Transverse colon (tissue), 4 donors: ENCODE measurements around the gene RYR3. TPM values are rescaled to one million over a fixed set of nuclear protein-coding genes. Genes with fewer than 3 reads are reported as not detected.

Experiments
- DNase-seq: peaks from one replicate; pipeline ENCODE4 v3.0.0-alpha.2; 2019
- H3K27ac ChIP-seq, 4 donors: fragments of 200-600 bp; sonication (generic); 2 replicates each; pipeline ENCODE4 v1.5.1; 2016 to 2018; ENCODE audit warnings: inconsistent platforms in 4 of 4
- H3K27me3 ChIP-seq: fragments of 200-600 bp; sonication (generic); 2 replicates; pipeline ENCODE4 v1.5.1; 2017; ENCODE audit warnings: inconsistent platforms
- H3K36me3 ChIP-seq, 4 donors: fragments of 200-600 bp; sonication (generic); 2 replicates each; pipeline ENCODE4 v1.5.1; 2017 to 2019; ENCODE audit warnings: inconsistent platforms in 4 of 4
- H3K4me1 ChIP-seq, 4 donors: fragments of 200-600 bp; sonication (generic); 2 replicates each; pipeline ENCODE4 v1.5.1; 2017 to 2020; ENCODE audit warnings: inconsistent platforms in 4 of 4
- H3K4me3 ChIP-seq, 4 donors: fragments of 200-600 bp; sonication (generic); 1 replicate in 1 of 4; 2 replicates in 3 of 4; pipeline versions ENCODE4 v1.5.1 to v1.6.1; 2017 to 2019; ENCODE audit warnings: inconsistent platforms in 4 of 4
- H3K9me3 ChIP-seq, 2 donors: fragments of 200-600 bp; sonication (generic); 2 replicates each; pipeline ENCODE4 v1.5.1; 2017 to 2019; ENCODE audit warnings: inconsistent platforms in 2 of 2
- EP300 ChIP-seq: sonication (generic); formaldehyde crosslinking; IDR thresholded peaks from one replicate; pipeline ENCODE4 v1.6.1; 2017; ENCODE audit warnings: antibody characterized with exemption, low read depth
- POLR2A ChIP-seq: fragments of 450-650 bp; IDR thresholded peaks from one replicate; pipeline ENCODE4 v1.6.1; 2016; ENCODE audit warnings: antibody characterized with exemption, mild to moderate bottlenecking, moderate library complexity
- POLR2AphosphoS5 ChIP-seq, 3 donors: sonication (generic); formaldehyde crosslinking; IDR thresholded peaks; one replicate each; pipeline ENCODE4 v1.6.1; 2016; ENCODE audit warnings: antibody characterized with exemption in 3 of 3
- WGBS, 2 donors: methylation state at CpG; one replicate each; pipeline ENCODE4 v1.1.5; 2018; ENCODE audit warnings: low coverage in 1 of 2; 5-methylcytosine and 5-hydroxymethylcytosine counted together
- in situ Hi-C, 4 donors: fragments of 200-750 bp; cut with MboI; loops; one replicate each; pipeline versions ENCODE4 v1.15.0 to v1.15.1; 2017; ENCODE audit warnings: low sequenced_read_pairs in 3 of 4, low pct_ligation_motif_present in 1 of 4, low pct_unique_long_range_greater_than_20kb in 1 of 4
- intact Hi-C: fragments of 100-400 bp; cut with DNase I; formaldehyde crosslinking; loops from one replicate; pipeline ENCODE4 v1.15.1; 2023; ENCODE audit warnings: low total_unique reads
- total RNA-seq, 4 donors: library from RNA; depleted of rRNA; stranded (reverse); fragments of >200 nt; gene quantifications; one replicate each; pipeline ENCODE4 v1.1.0, GENCODE V29; 2016
- TF ChIP-seq, protein P1 (sequence below), 5 experiments: fragments of 200-600 bp in 3 of 5; fragments of 450-650 bp in 2 of 5; sonication (generic) in 3 of 5; IDR thresholded peaks; 1 replicate in 2 of 5; 2 replicates in 3 of 5; pipeline ENCODE4 v1.5.1; 2016 to 2017; ENCODE audit warnings: antibody characterized with exemption in 5 of 5, inconsistent platforms in 3 of 5, mild to moderate bottlenecking in 2 of 5, moderate library complexity in 1 of 5

RYR3 gene
- total RNA-seq, 4 donors from 2014 or later = 0.96 to 9.7 (median 5.4) TPM

DNA sequence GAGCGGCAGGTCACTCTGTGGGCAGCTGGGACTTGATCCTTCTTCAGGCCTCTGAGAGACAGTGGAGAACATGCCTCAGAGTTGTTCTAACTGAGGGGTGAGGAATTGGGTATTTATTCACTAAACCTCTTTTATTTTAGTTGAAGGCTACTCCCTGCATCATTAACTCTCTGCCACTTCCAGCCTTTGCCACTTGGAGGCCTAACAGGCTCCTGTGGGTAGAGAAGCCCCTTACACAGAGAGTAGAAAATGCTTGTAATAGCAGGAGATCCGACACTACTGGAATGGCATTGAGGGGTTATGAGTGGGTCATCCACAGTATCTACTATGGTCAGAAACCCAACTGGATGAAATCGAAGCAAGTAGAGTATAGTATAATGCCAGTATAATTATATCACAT lies 81.7 kb downstream of the RYR3 start:
- Histone ChIP-seq H3K9me3 (no peaks in the 10 kb centered on the region), H3K36me3 (no peaks in the 10 kb centered on the region), H3K4me3 (no peak overlapping the region), H3K4me1 (no peaks in the 10 kb centered on the region), H3K27ac (no peak overlapping the region), H3K27me3 (no peaks in the 10 kb centered on the region)
- intact Hi-C loops = no loop called here
- DNase-seq = no peak
- TF ChIP-seq, protein P1, sequence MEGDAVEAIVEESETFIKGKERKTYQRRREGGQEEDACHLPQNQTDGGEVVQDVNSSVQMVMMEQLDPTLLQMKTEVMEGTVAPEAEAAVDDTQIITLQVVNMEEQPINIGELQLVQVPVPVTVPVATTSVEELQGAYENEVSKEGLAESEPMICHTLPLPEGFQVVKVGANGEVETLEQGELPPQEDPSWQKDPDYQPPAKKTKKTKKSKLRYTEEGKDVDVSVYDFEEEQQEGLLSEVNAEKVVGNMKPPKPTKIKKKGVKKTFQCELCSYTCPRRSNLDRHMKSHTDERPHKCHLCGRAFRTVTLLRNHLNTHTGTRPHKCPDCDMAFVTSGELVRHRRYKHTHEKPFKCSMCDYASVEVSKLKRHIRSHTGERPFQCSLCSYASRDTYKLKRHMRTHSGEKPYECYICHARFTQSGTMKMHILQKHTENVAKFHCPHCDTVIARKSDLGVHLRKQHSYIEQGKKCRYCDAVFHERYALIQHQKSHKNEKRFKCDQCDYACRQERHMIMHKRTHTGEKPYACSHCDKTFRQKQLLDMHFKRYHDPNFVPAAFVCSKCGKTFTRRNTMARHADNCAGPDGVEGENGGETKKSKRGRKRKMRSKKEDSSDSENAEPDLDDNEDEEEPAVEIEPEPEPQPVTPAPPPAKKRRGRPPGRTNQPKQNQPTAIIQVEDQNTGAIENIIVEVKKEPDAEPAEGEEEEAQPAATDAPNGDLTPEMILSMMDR (IDR thresholded peaks at IDR 0.05) = no peak
- no peak for TF ChIP-seq POLR2A
- whole genome bisulfite sequencing, 2 donors = 88 to 92% methylated on average over 3 of the region's 3 CpGs
- in situ Hi-C loops = no loop called here

DNA sequence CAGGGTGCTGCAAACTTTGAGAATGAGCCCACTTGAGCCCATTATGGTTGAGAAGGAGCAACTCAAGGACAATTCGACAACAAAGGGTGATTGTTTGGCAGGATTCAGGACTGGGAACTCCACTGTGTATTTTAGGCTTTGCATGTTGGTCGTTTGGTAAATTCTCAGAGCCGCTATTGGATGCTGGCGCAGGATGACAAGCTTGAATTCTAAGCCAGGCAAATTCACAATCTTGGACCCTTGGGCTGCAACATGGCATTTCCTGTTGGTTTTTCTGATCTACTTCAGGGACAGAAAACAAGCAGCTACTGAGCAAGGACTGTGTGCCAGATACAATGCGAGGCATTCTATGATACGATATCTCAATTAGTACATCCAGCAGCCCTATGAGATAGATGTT lies 82.8 kb downstream of the RYR3 start:
- no peaks in the 10 kb centered on the region for H3K36me3 ChIP-seq
- WGBS, 2 donors = 51 to 76% methylated on average over 2 to 6 of the region's 6 CpGs
- no peak overlapping the region for H3K27ac ChIP-seq
- no peaks in the 10 kb centered on the region for H3K9me3 ChIP-seq
- H3K27me3 ChIP-seq = no peaks in the 10 kb centered on the region
- in situ Hi-C loops (no loop called here), intact Hi-C loops (no loop called here)
- no peak overlapping the region for H3K4me3 ChIP-seq
- TF ChIP-seq EP300 (no peak), POLR2AphosphoS5 (IDR thresholded peaks at IDR 0.05) (no peak), POLR2A (no peak)
- TF ChIP-seq, protein P1 (IDR thresholded peaks at IDR 0.05) = no peak
- DNase-seq = no peak
- H3K4me1 ChIP-seq = no peaks in the 10 kb centered on the region

DNA sequence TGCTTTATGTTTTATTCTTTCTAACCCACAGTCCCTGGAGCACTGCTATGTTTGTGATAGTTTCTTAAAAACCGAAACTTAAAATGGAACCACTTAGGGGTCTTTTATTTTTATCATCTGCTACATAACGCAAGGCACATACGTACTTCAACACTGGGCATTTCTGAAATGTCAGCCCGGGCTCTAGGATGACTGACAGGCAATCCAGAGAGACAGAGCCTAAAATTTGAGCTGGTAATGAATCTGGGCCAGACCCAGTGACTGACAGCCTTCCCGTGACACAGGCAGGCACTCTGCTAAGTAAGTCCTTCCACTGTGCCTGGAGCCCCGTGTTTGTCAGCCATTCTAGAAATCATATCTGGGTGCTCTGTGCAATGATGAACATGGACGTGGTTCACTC lies 84.6 kb downstream of the RYR3 start:
- in situ Hi-C loops = no loop called here
- Histone ChIP-seq H3K27ac (no peak overlapping the region), H3K36me3 (no peaks in the 10 kb centered on the region), H3K4me3 (no peak overlapping the region), H3K4me1 (no peaks in the 10 kb centered on the region), H3K9me3 (no peaks in the 10 kb centered on the region), H3K27me3 (no peaks in the 10 kb centered on the region)
- 76 to 79% methylated on average over 5 to 7 of the region's 7 CpGs for WGBS, 2 donors
- TF ChIP-seq EP300 (no peak), POLR2A (no peak), POLR2AphosphoS5 (IDR thresholded peaks at IDR 0.05) (no peak)
- TF ChIP-seq, protein P1 (IDR thresholded peaks at IDR 0.05) = no peak
- intact Hi-C loops = no loop called here
- DNase-seq = no peak

DNA sequence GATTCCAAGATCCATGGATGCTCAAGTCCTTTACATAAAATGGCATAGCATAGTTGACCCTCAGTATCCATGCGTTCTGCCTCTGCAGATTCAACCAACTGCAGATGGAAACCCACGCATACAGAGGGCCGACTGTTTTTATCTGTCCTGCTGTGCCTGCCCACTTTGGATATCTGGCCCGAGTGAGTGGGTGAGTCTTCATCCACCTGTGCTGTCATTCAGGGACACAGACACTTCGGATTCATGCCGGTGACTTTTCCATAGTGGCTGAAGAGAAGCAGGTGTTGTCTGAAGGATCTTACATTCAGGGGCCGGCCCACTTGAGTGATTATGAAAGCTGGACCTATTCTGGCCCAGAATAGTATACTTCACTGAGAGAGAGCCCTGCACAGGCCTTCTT lies 85.1 kb downstream of the RYR3 start:
- in situ Hi-C loops (no loop called here), intact Hi-C loops (no loop called here)
- 73 to 96% methylated on average over 2 to 7 of the region's 7 CpGs for WGBS, 2 donors

More for the DNA sequence above, 85.1 kb downstream of the RYR3 start:
- no peaks in the 10 kb centered on the region for H3K9me3 ChIP-seq
- no peak for DNase-seq
- no peaks in the 10 kb centered on the region for H3K36me3 ChIP-seq
- no peaks in the 10 kb centered on the region for H3K4me1 ChIP-seq
- no peaks in the 10 kb centered on the region for H3K27me3 ChIP-seq
- H3K4me3 ChIP-seq = no peak overlapping the region
- TF ChIP-seq EP300 = no peak
- TF ChIP-seq, protein P1 (IDR thresholded peaks at IDR 0.05) = no peak
- TF ChIP-seq POLR2AphosphoS5 (IDR thresholded peaks at IDR 0.05) = no peak
- no peak for TF ChIP-seq POLR2A
- no peak overlapping the region for H3K27ac ChIP-seq
